HFFc6 (cell line): ENCODE measurements around the gene WDR45B. TPM values are rescaled to one million over a fixed set of nuclear protein-coding genes. Genes with fewer than 3 reads are reported as not detected.

Experiments used
- DNase-seq: peaks from one replicate; pipeline ENCODE4 v3.0.0-alpha.2; 2018
- H3K27ac Mint-ChIP-seq: 2 replicates; pipeline ENCODE4 v1.8.0; 2020; ENCODE audit warnings: mild to moderate bottlenecking, mixed read lengths
- H3K27me3 Mint-ChIP-seq: 2 replicates; pipeline ENCODE4 v1.8.0; 2021; ENCODE audit warnings: mild to moderate bottlenecking, moderate library complexity, mixed read lengths; ENCODE audit not compliant: insufficient read depth
- H3K36me3 Mint-ChIP-seq: 2 replicates; pipeline ENCODE4 v1.8.0; 2021; ENCODE audit warnings: low read depth, mixed read lengths
- H3K4me1 Mint-ChIP-seq: 2 replicates; pipeline ENCODE4 v1.8.0; 2020; ENCODE audit warnings: low read depth, mixed read lengths
- H3K4me3 Mint-ChIP-seq: 2 replicates; pipeline ENCODE4 v1.8.0; 2020; ENCODE audit warnings: mild to moderate bottlenecking, moderate library complexity, mixed read lengths
- H3K9me3 Mint-ChIP-seq: 2 replicates; pipeline ENCODE4 v1.8.0; 2020; ENCODE audit warnings: mild to moderate bottlenecking, mixed read lengths
- CTCF ChIP-seq: fragments of 200-600 bp; sonication (generic); IDR thresholded peaks from 2 replicates; pipeline ENCODE4 v1.5.0; 2021; ENCODE audit warnings: antibody characterized with exemption, mild to moderate bottlenecking
- total RNA-seq, 6 experiments: library from RNA; stranded (reverse); fragmentation: NEBNext Ultra II Directional; extraction: Animal tissue kit (Norgen Biotek cat#: 25700); gene quantifications; 2 replicates in 1 of 6; 3 replicates in 5 of 6; pipeline ENCODE4 v1.2.3, GENCODE V29; 2021

Gene WDR45B
- total RNA-seq, 6 experiments from 2014 or later: 60.6 to 73.5 (median 66.3) TPM

- peak overlapping the region; percentile 85 for H3K4me3 Mint-ChIP-seq
- no peaks in the 10 kb centered on the region; the same call in none of the 2 replicates for H3K27me3 Mint-ChIP-seq
- TF ChIP-seq CTCF: no peak
- DNase-seq: peak; percentile 84
- no peaks in the 10 kb centered on the region for H3K9me3 Mint-ChIP-seq
- H3K36me3 Mint-ChIP-seq: peaks cover 6% of the 10 kb centered on the region
- peaks cover 22% of the 10 kb centered on the region for H3K4me1 Mint-ChIP-seq
- peak overlapping the region; percentile 74 for H3K27ac Mint-ChIP-seq
Measured at GRCh38 chr17:82592767-82593589, 55.3 kb downstream of the WDR45B start.

GRCh38 chr17:82592289-82592766 lies 55.9 kb downstream of the WDR45B start:
- Mint-ChIP-seq H3K9me3 (no peaks in the 10 kb centered on the region), H3K36me3 (peaks cover 7% of the 10 kb centered on the region), H3K27ac (peak overlapping the region; percentile 74), H3K27me3 (no peaks in the 10 kb centered on the region; the same call in none of the 2 replicates), H3K4me1 (peaks cover 22% of the 10 kb centered on the region), H3K4me3 (peak overlapping the region; percentile 85; the same call in 1 of the 2 replicates)
- no peak for TF ChIP-seq CTCF
- no peak for DNase-seq

- Mint-ChIP-seq H3K27ac (no peak overlapping the region), H3K36me3 (peaks cover 14% of the 10 kb centered on the region), H3K9me3 (no peaks in the 10 kb centered on the region), H3K4me1 (peaks cover 22% of the 10 kb centered on the region), H3K4me3 (no peak overlapping the region), H3K27me3 (peaks cover 2% of the 10 kb centered on the region)
- no peak for DNase-seq
- TF ChIP-seq CTCF: no peak
Measured at GRCh38 chr17:82590881-82591539, 57.2 kb downstream of the WDR45B start.

GRCh38 chr17:82590216-82590615 lies 58.0 kb downstream of the WDR45B start:
- Mint-ChIP-seq H3K4me3 (no peak overlapping the region), H3K9me3 (no peaks in the 10 kb centered on the region), H3K27me3 (peaks cover 3% of the 10 kb centered on the region), H3K4me1 (peaks cover 22% of the 10 kb centered on the region), H3K36me3 (peaks cover 18% of the 10 kb centered on the region), H3K27ac (no peak overlapping the region)
- DNase-seq: no peak
- TF ChIP-seq CTCF: no peak

GRCh38 chr17:82589851-82590180 lies 58.4 kb downstream of the WDR45B start:
- no peak overlapping the region for H3K27ac Mint-ChIP-seq
- no peak for DNase-seq

More at GRCh38 chr17:82589851-82590180, 58.4 kb downstream of the WDR45B start:
- peaks cover 22% of the 10 kb centered on the region for H3K4me1 Mint-ChIP-seq
- H3K4me3 Mint-ChIP-seq: no peak overlapping the region
- no peak for TF ChIP-seq CTCF
- H3K27me3 Mint-ChIP-seq: peaks cover 3% of the 10 kb centered on the region
- no peaks in the 10 kb centered on the region for H3K9me3 Mint-ChIP-seq
- peaks cover 21% of the 10 kb centered on the region for H3K36me3 Mint-ChIP-seq
